ENCODE measurements around the gene RPS27. TPM values are rescaled to one million over a fixed set of nuclear protein-coding genes. Genes with fewer than 3 reads are reported as not detected.

Gene RPS27
- total RNA-seq (1,000 to 10,000 TPM; 4,147 to 5,898 (median 5,716) TPM), total RNA-seq (733 to 3,335 (median 2,173) reads per million in 29 experiments)
- 12,972 TPM for total RNA-seq (2013)

GRCh38 chr1:153990468-153991150 lies at the start of gene RPS27:
RPS27 (plus strand) TSS chr1:153990762; CDS start chr1:153990797, 35 bp downstream.
- peaks cover 3 to 9% of the 10 kb centered on the region in 2 donors for H3K27me3 Mint-ChIP-seq
- POLR2A ChIA-PET = interaction anchor here (0.6 to 1.6 kb wide), 22 partner anchors 12 to 357 kb away, joined by 3 to 20 read pairs (median 4); partner anchors contain the start of genes CHTOP (in 1 of the 2), CREB3L4 (in 1 of the 2), CRTC2 (in 1 of the 2) and INTS3 (in 1 of the 2)
- 0% methylated on average over 21 of the region's 36 CpGs for WGBS (ENCODE audit: insufficient coverage)
- Histone ChIP-seq H3K4me3 (ENCODE audit: control insufficient read depth in 1 of 2, extremely low read depth in 1 of 2, low read length in 1 of 2) (peak within 1 kb of the TSS; percentile 92 to 100), H3K27ac (ENCODE audit: low read length) (peak within 1 kb of the TSS; percentile 97), H3K4me1 (ENCODE audit: control insufficient read depth in 1 of 2, extremely low read depth in 1 of 2, insufficient read depth in 2 of 2, low read length in 2 of 2) (peaks cover 18 to 46% of the 10 kb centered on the region in 2 experiments), H3K36me3 (ENCODE audit: control insufficient read depth in 2 of 2, extremely low read depth in 1 of 2, insufficient read depth in 1 of 2, low read length in 1 of 2) (peaks cover 0 to 38% of the 10 kb centered on the region in 2 donors), H3K27me3 (replicated peaks in 1 of 2; ENCODE audit: control insufficient read depth in 2 of 2, extremely low read depth in 1 of 2, insufficient read depth in 2 of 2, low read length in 1 of 2) (peaks cover 0 to 3% of the 10 kb centered on the region in 2 experiments), H3K9me3 (no peaks in the 10 kb centered on the region)
- H3K36me3 Mint-ChIP-seq = peaks cover 30% of the 10 kb centered on the region
- peak within 1 kb of the TSS; percentile 98 to 99 for H3K27ac Mint-ChIP-seq
- H3K9me3 Mint-ChIP-seq = no peaks in the 10 kb centered on the region
- H3K4me1 Mint-ChIP-seq = peaks cover 51 to 57% (median 52%) of the 10 kb centered on the region in 3 donors
- CTCF ChIA-PET = interaction anchor here in 1 of 2 donors (0.6 to 2.3 kb wide), 6 partner anchors 13 to 281 kb away, joined by 3 to 7 read pairs (median 4); partner anchors contain the start of genes CREB3L4, DENND4B and JTB
- DNase-seq (peak; percentile 77 to 98 (median 86)), ATAC-seq (replicated peaks in 1 of 4) (peak; percentile 88 to 91 (median 90))
- H3K4me3 Mint-ChIP-seq = peak within 1 kb of the TSS; percentile 93 to 97 (median 97)

- Mint-ChIP-seq H3K9me3 (no peaks in the 10 kb centered on the region), H3K27me3 (no peaks in the 10 kb centered on the region), H3K36me3 (peaks cover 34% of the 10 kb centered on the region), H3K4me3 (no peak overlapping the region), H3K4me1 (peaks cover 35 to 53% (median 39%) of the 10 kb centered on the region in 3 donors), H3K27ac (peak overlapping the region in 1 of 2 donors; percentile 52)
- DNase-seq (no peak), ATAC-seq (replicated peaks in 1 of 4) (no peak)
- Histone ChIP-seq H3K9me3 (no peaks in the 10 kb centered on the region), H3K4me3 (ENCODE audit: control insufficient read depth in 1 of 2, extremely low read depth in 1 of 2, low read length in 1 of 2) (no peak overlapping the region), H3K27ac (ENCODE audit: low read length) (no peak overlapping the region), H3K36me3 (ENCODE audit: control insufficient read depth in 2 of 2, extremely low read depth in 1 of 2, insufficient read depth in 1 of 2, low read length in 1 of 2) (peaks cover 19 to 64% of the 10 kb centered on the region in 2 donors), H3K27me3 (replicated peaks in 1 of 2; ENCODE audit: control insufficient read depth in 2 of 2, extremely low read depth in 1 of 2, insufficient read depth in 2 of 2, low read length in 1 of 2) (no peaks in the 10 kb centered on the region), H3K4me1 (ENCODE audit: control insufficient read depth in 1 of 2, extremely low read depth in 1 of 2, insufficient read depth in 2 of 2, low read length in 2 of 2) (peaks cover 9 to 51% of the 10 kb centered on the region in 2 experiments)
- POLR2A ChIA-PET = interaction anchor here (0.6 to 1.1 kb wide), 3 partner anchors 21 to 105 kb away, joined by 3 to 6 read pairs (median 3); no protein-coding TSS in a partner anchor
- WGBS (ENCODE audit: insufficient coverage) = 98% methylated on average over 27 of the region's 34 CpGs
- CTCF ChIA-PET = no interaction called here
These were observed 48.5 kb upstream of the RPS27 start for GRCh38 chr1:153941826-153942725.

GRCh38 chr1:153942766-153943549 lies 47.6 kb upstream of the RPS27 start:
- H3K36me3 ChIP-seq (ENCODE audit: control insufficient read depth in 2 of 2, extremely low read depth in 1 of 2, insufficient read depth in 1 of 2, low read length in 1 of 2) = peaks cover 11 to 63% of the 10 kb centered on the region in 2 donors
- no peak overlapping the region for H3K4me3 ChIP-seq (ENCODE audit: control insufficient read depth in 1 of 2, extremely low read depth in 1 of 2, low read length in 1 of 2)
- WGBS (ENCODE audit: insufficient coverage) = 100% methylated on average over 4 of the region's 11 CpGs
- Mint-ChIP-seq H3K4me1 (peaks cover 35 to 54% (median 39%) of the 10 kb centered on the region in 3 donors), H3K9me3 (no peaks in the 10 kb centered on the region), H3K27ac (peak overlapping the region; percentile 52 to 66), H3K36me3 (peaks cover 27% of the 10 kb centered on the region), H3K4me3 (peak overlapping the region in 1 of 3 donors; percentile 91), H3K27me3 (no peaks in the 10 kb centered on the region)
- POLR2A ChIA-PET = interaction anchor here (0.5 to 1.1 kb wide), 5 partner anchors 19 to 106 kb away, joined by 3 to 13 read pairs (median 6); no protein-coding TSS in a partner anchor
- H3K4me1 ChIP-seq (ENCODE audit: control insufficient read depth in 1 of 2, extremely low read depth in 1 of 2, insufficient read depth in 2 of 2, low read length in 2 of 2) = peaks cover 9 to 50% of the 10 kb centered on the region in 2 experiments
- H3K27me3 ChIP-seq (replicated peaks in 1 of 2; ENCODE audit: control insufficient read depth in 2 of 2, extremely low read depth in 1 of 2, insufficient read depth in 2 of 2, low read length in 1 of 2) = no peaks in the 10 kb centered on the region
- ATAC-seq (replicated peaks in 1 of 4) (no peak), DNase-seq (no peak)
- H3K27ac ChIP-seq (ENCODE audit: low read length) = peak overlapping the region; percentile 45
- CTCF ChIA-PET = interaction anchor here (0.7 to 4.3 kb wide), 2 partner anchors 19 to 22 kb away, joined by 3 to 25 read pairs; partner anchors contain the start of gene GATAD2B (in 1 of the 2)
- no peaks in the 10 kb centered on the region for H3K9me3 ChIP-seq

- Mint-ChIP-seq H3K27ac (peak overlapping the region; percentile 90 to 96), H3K27me3 (no peaks in the 10 kb centered on the region), H3K4me1 (peaks cover 35 to 53% (median 38%) of the 10 kb centered on the region in 3 donors), H3K9me3 (no peaks in the 10 kb centered on the region), H3K4me3 (peak overlapping the region; percentile 91 to 94 (median 92)), H3K36me3 (peaks cover 27% of the 10 kb centered on the region)
- no peaks in the 10 kb centered on the region for H3K27me3 ChIP-seq (replicated peaks in 1 of 2; ENCODE audit: control insufficient read depth in 2 of 2, extremely low read depth in 1 of 2, insufficient read depth in 2 of 2, low read length in 1 of 2)
- DNase-seq (peak in 1 of 35 experiments; percentile 40), ATAC-seq (replicated peaks in 1 of 4) (no peak)
- peak overlapping the region; percentile 70 to 83 for H3K4me3 ChIP-seq (ENCODE audit: control insufficient read depth in 1 of 2, extremely low read depth in 1 of 2, low read length in 1 of 2)
- CTCF ChIA-PET = interaction anchor here (0.6 to 4.3 kb wide), 11 partner anchors 15 to 214 kb away, joined by 3 to 25 read pairs (median 6); partner anchors contain the start of genes CREB3L4 (in 1 of the 2), CRTC2 (in 1 of the 2), GATAD2B (in 1 of the 2) and JTB (in 1 of the 2)
- no peaks in the 10 kb centered on the region for H3K9me3 ChIP-seq
- POLR2A ChIA-PET = interaction anchor here (0.6 to 2.6 kb wide), 9 partner anchors 14 to 441 kb away, joined by 3 to 8 read pairs (median 3); partner anchors contain the start of gene GATAD2B (in 1 of the 2)
- H3K36me3 ChIP-seq (ENCODE audit: control insufficient read depth in 2 of 2, extremely low read depth in 1 of 2, insufficient read depth in 1 of 2, low read length in 1 of 2) = peaks cover 14 to 68% of the 10 kb centered on the region in 2 donors
- peak overlapping the region; percentile 84 for H3K27ac ChIP-seq (ENCODE audit: low read length)
- WGBS (ENCODE audit: insufficient coverage) = 95% methylated on average over 6 of the region's 15 CpGs
- H3K4me1 ChIP-seq (ENCODE audit: control insufficient read depth in 1 of 2, extremely low read depth in 1 of 2, insufficient read depth in 2 of 2, low read length in 2 of 2) = peaks cover 9 to 50% of the 10 kb centered on the region in 2 experiments
These were observed 46.3 kb upstream of the RPS27 start for GRCh38 chr1:153944005-153944826.

DNA sequence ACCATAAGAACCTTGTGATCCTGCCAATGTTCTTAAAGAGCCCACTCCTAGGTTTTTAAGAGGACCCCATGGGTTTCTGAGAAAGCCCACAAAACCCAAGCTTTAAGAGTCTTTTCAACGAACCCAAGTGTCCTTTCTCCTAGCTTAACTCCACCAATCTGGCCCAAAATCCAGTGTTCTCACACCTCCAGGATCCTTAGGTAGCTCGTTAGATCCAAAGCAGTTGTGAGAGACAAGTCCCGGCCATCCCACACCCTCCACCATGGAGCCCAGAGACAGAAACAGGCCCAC lies 45.8 kb upstream of the RPS27 start:
- ChIA-PET CTCF (interaction anchor here in 1 of 2 donors (1.1 to 4.3 kb wide), 8 partner anchors 14 to 140 kb away, joined by 4 to 25 read pairs (median 7); partner anchors contain the start of genes CREB3L4, CRTC2, GATAD2B and JTB), POLR2A (interaction anchor here (0.6 to 2.6 kb wide), 9 partner anchors 13 to 208 kb away, joined by 3 to 8 read pairs (median 3); partner anchors contain the start of genes CRTC2 (in 1 of the 2) and GATAD2B (in 1 of the 2))
- 0% methylated on average over 3 of the region's 3 CpGs for WGBS (ENCODE audit: insufficient coverage)
- Mint-ChIP-seq H3K27me3 (no peaks in the 10 kb centered on the region), H3K4me3 (peak overlapping the region; percentile 91 to 94 (median 92)), H3K9me3 (no peaks in the 10 kb centered on the region), H3K27ac (peak overlapping the region; percentile 90 to 96), H3K36me3 (peaks cover 21% of the 10 kb centered on the region), H3K4me1 (peaks cover 35 to 50% (median 36%) of the 10 kb centered on the region in 3 donors)
- Histone ChIP-seq H3K27me3 (replicated peaks in 1 of 2; ENCODE audit: control insufficient read depth in 2 of 2, extremely low read depth in 1 of 2, insufficient read depth in 2 of 2, low read length in 1 of 2) (no peaks in the 10 kb centered on the region), H3K27ac (ENCODE audit: low read length) (peak overlapping the region; percentile 84), H3K4me3 (ENCODE audit: control insufficient read depth in 1 of 2, extremely low read depth in 1 of 2, low read length in 1 of 2) (peak overlapping the region; percentile 70 to 83), H3K36me3 (ENCODE audit: control insufficient read depth in 2 of 2, extremely low read depth in 1 of 2, insufficient read depth in 1 of 2, low read length in 1 of 2) (peaks cover 13 to 67% of the 10 kb centered on the region in 2 donors), H3K9me3 (no peaks in the 10 kb centered on the region), H3K4me1 (ENCODE audit: control insufficient read depth in 1 of 2, extremely low read depth in 1 of 2, insufficient read depth in 2 of 2, low read length in 2 of 2) (peaks cover 9 to 50% of the 10 kb centered on the region in 2 experiments)
- DNase-seq (no peak), ATAC-seq (replicated peaks in 1 of 4) (no peak)
